ENCODE results near the gene SCYGR2. TPM values are rescaled to one million over a fixed set of nuclear protein-coding genes. Genes with fewer than 3 reads are reported as not detected.

SCYGR2 gene
- total and polyA plus RNA-seq, 2 of the 8 experiments (the other 6 are each of a cell fraction or from before 2014, with no cell fraction given): not detected

DNA sequence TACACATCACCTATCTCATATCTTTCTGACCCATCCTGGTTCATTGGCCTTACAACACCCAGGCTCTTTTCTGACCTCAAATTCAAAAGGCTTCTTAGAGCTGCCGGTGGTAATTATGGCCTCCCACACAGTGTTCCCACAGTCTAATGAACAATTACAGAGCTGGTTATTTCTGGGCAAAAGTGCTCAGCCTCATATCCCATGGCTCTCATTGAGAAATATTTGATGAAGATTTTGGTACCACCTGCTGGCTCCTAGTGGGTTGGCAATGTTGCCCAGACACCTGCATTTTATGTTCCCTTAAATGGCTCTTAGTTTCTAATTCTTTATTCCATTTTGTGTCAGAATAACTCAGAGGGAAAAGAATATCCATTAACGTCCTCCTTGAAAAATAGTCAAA, 20.1 kb upstream of the SCYGR2 start:
- Histone ChIP-seq H3K79me1 (ENCODE audit: low read depth, low read length) (no peaks in the 10 kb centered on the region), H2BK12ac (ENCODE audit: low read depth, low read length) (no peak overlapping the region), H3K9ac (replicated peaks in 1 of 4; ENCODE audit: extremely low read depth in 1 of 4, low read depth in 3 of 4, low read length in 3 of 4) (no peak overlapping the region), H3K27ac (ENCODE audit: low read depth, low read length) (no peak overlapping the region), H3K18ac (ENCODE audit: extremely low read depth, low read length) (no peak overlapping the region), H3K27me3 (replicated peaks in 1 of 4; ENCODE audit: control insufficient read depth in 3 of 4, extremely low read depth in 1 of 4, insufficient read depth in 3 of 4, low read length in 3 of 4) (no peaks in the 10 kb centered on the region), H4K5ac (ENCODE audit: insufficient read length, low read depth, low read length) (no peak overlapping the region), H3K36me3 (ENCODE audit: control insufficient read depth in 2 of 4, insufficient read depth in 4 of 4, low read length in 3 of 4) (no peaks in the 10 kb centered on the region), H2BK5ac (ENCODE audit: low read depth, low read length) (no peak overlapping the region), H3K9me3 (ENCODE audit: insufficient read depth in 2 of 2, low read depth in 1 of 2, low read length in 1 of 2) (peaks cover 12 to 17% of the 10 kb centered on the region in 2 experiments), H3K4ac (replicated peaks; ENCODE audit: insufficient read length, low read depth, low read length) (no peak overlapping the region), H2AK5ac (ENCODE audit: low read depth, low read length) (no peak overlapping the region), H3K23ac (ENCODE audit: insufficient read length) (no peak overlapping the region), H3K4me3 (ENCODE audit: extremely low read depth in 1 of 4, insufficient read depth in 2 of 4, low read depth in 3 of 4, low read length in 4 of 4) (no peak overlapping the region), H2BK20ac (ENCODE audit: low read length) (no peak overlapping the region), H3K4me1 (replicated peaks in 1 of 4; ENCODE audit: control insufficient read depth in 3 of 4, insufficient read depth in 4 of 4, low read length in 3 of 4) (0 out of 7 replicates have a peak, but pooled peaks cover 0 to 3% (median 0%) of the 10 kb centered on the region in 4 experiments), H4K8ac (ENCODE audit: extremely low read depth, insufficient read depth, low read length) (no peak overlapping the region), H4K20me1 (replicated peaks in 1 of 2; ENCODE audit: control insufficient read depth in 1 of 2, insufficient read depth in 2 of 2, low read length in 2 of 2) (no peaks in the 10 kb centered on the region), H2BK15ac (ENCODE audit: low read length) (no peak overlapping the region), H4K91ac (replicated peaks; ENCODE audit: insufficient read length, low read length) (no peak overlapping the region), H3K14ac (ENCODE audit: insufficient read length) (no peak overlapping the region), H2AFZ (ENCODE audit: low read length) (no peak overlapping the region; the same call in 1 of the 2 replicates), H3K4me2 (ENCODE audit: insufficient read depth in 1 of 2, low read depth in 2 of 2, low read length in 2 of 2) (no peak overlapping the region), H3K79me2 (ENCODE audit: control insufficient read depth in 1 of 2, insufficient read depth in 2 of 2, low read length in 2 of 2) (no peaks in the 10 kb centered on the region), H3K23me2 (ENCODE audit: low read depth, low read length) (no peaks in the 10 kb centered on the region; the same call in 1 of the 2 replicates), H3K56ac (replicated peaks; ENCODE audit: insufficient read length, low read depth, low read length) (no peak overlapping the region), H2BK120ac (replicated peaks; ENCODE audit: low read depth, low read length) (no peak overlapping the region)
- no peak for TF ChIP-seq FOSL1 (IDR thresholded peaks at IDR 0.05; ENCODE audit: insufficient read depth, low read depth, low read length)
- ChIA-PET POLR2A (ENCODE audit: partially characterized antibody) (interaction anchor here (0.9 kb wide), 1 partner anchor 73 kb away, joined by 3 read pairs; no protein-coding TSS in a partner anchor), CTCF (ENCODE audit: partially characterized antibody) (interaction anchor here (0.8 to 1.9 kb wide), 2 partner anchors 18 to 187 kb away, joined by 3 to 5 read pairs; no protein-coding TSS in a partner anchor)
- FAIRE-seq (no peak), DNase-seq (ENCODE audit: low read depth in 1 of 2, low spot score in 2 of 2) (no peak)
- 77% methylated on average over 2 of the region's 2 CpGs; no CpG with 5 or more reads in 1 of the 2 experiments for WGBS, 2 experiments (ENCODE audit: extremely low coverage in 1 of 2, insufficient coverage in 1 of 2, insufficient read length in 1 of 2, insufficient replicate concordance in 2 of 2, low coverage in 1 of 2, low lambda C conversion rate in 2 of 2, missing lambda C conversion rate in 1 of 2)
